GM21381 (cell line): Measurements from ENCODE around the gene EZH1.
A peak's percentile ranks its signal among the peaks of the same experiment; 100 is the strongest.

Experiments
- ATAC-seq: cut with Tn5 transposase; IDR thresholded peaks from one replicate; pipeline ENCODE4 v1.9.1; 2021; ENCODE audit warnings: mild to moderate bottlenecking, moderate library complexity; ENCODE audit not compliant: unreplicated experiment

Gene EZH1

GRCh38 chr17:42684929-42685556, 59.8 kb downstream of the EZH1 start:
- ATAC-seq: no peak

- ATAC-seq: no peak
Measured at GRCh38 chr17:42683407-42684034, 61.3 kb downstream of the EZH1 start.

- no peak for ATAC-seq
Measured at GRCh38 chr17:42682722-42683403, 62.0 kb downstream of the EZH1 start.

GRCh38 chr17:42681976-42682721, 62.7 kb downstream of the EZH1 start, which contains the start of gene CNTNAP1:
Gene CNTNAP1 (plus strand): TSS chr17:42682531. CDS start chr17:42682830, 299 bp downstream.
- no peak for ATAC-seq

GRCh38 chr17:42680331-42680808, 64.5 kb downstream of the EZH1 start:
- no peak for ATAC-seq

- no peak for ATAC-seq
Measured at GRCh38 chr17:42679492-42680330, 65.1 kb downstream of the EZH1 start.

GRCh38 chr17:42678951-42679491, 65.8 kb downstream of the EZH1 start:
- no peak for ATAC-seq

GRCh38 chr17:42677921-42678781, 66.7 kb downstream of the EZH1 start:
- peak; percentile 20 for ATAC-seq

GRCh38 chr17:42677012-42677857, 67.6 kb downstream of the EZH1 start:
- ATAC-seq: peak; percentile 60

- ATAC-seq: no peak
Measured at GRCh38 chr17:42676424-42677011, 68.3 kb downstream of the EZH1 start, which contains the start of gene PLEKHH3. Gene PLEKHH3 (minus strand): TSS chr17:42676994. CDS start chr17:42676563, 431 bp downstream.

GRCh38 chr17:42675965-42676423, 68.8 kb downstream of the EZH1 start:
- ATAC-seq: no peak

- ATAC-seq: no peak
Measured at GRCh38 chr17:42675348-42675964, 69.4 kb downstream of the EZH1 start.

- ATAC-seq: no peak
Measured at GRCh38 chr17:42674755-42675347, 70.0 kb downstream of the EZH1 start.

- no peak for ATAC-seq
Measured at GRCh38 chr17:42673885-42674754, 70.7 kb downstream of the EZH1 start.

- no peak for ATAC-seq
Measured at GRCh38 chr17:42673266-42673884, 71.5 kb downstream of the EZH1 start.
